ENCODE results near the gene PPARG.

- no peak for TF ChIP-seq CTCF (IDR thresholded peaks at IDR 0.05)
- no peak for TF ChIP-seq POLR2A (IDR thresholded peaks at IDR 0.05)
These were observed 162.6 kb downstream of the PPARG start for GRCh38 chr3:12451481-12451880.
